ENCODE measurements around the gene SUPT4H1.

Gene SUPT4H1

GRCh38 chr17:58380207-58381123 is 28.5 kb upstream of the SUPT4H1 start:
- no peak for DNase-seq

GRCh38 chr17:58379511-58379824 is 27.5 kb upstream of the SUPT4H1 start:
- no peak for DNase-seq

DNA sequence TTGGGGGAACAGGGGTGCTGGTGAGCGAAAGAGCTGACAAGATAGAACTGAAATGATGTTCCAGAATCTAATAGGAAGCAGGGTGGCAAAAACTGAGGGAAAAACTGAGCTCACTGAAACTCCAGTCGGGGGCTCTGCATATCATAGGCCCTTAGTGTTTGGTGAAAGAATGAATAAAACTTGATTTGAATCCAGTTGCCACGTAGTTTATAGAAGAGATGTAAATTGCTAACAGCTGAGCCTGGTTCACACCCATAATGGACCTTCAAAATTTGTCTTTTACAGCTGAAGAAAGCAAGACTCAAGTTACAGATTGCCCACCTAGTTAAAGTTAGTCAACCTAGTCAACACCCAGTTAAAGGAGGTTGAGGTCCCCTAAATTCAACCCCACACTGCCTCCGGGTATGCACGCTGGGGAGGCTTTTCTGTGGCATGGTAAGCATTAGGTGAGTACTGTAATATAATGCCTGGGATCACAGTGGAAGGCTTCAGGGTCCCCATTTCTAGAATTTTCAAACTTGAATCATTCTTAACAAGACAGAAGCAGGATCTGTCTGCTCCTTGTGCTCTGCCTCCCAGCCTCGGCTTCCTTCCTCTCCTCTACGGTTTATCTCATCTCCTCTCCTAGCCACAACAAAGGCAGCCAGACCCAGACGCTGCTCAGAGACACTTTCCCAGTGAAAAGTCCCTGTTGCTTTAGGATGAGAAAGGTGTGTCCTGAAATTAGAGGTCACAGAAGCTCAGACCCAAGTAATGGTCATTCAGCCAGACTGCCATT is 26.9 kb upstream of the SUPT4H1 start:
- DNase-seq, result no peak

DNA sequence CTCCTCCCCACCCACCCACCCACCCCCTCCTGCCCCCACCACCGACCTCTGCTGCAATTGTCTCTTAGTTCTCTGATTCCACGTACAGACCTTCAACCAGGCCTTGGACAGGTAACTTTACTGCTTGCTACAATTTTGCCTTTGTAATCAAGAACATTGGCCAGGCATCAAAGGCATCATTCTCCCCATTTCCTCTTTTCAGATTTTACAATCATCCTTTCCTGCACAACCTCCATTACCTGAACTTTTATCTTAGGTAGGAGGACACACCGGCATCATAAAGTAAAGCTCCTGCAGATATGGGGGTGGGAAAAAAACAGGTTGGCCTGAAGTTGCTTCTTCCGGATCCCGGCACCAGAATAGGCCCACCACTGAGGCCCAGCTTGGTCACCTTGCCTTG is 25.7 kb upstream of the SUPT4H1 start:
- no peak for DNase-seq

- no peak for DNase-seq
These were observed 25.1 kb upstream of the SUPT4H1 start for GRCh38 chr17:58377093-58377601.

DNA sequence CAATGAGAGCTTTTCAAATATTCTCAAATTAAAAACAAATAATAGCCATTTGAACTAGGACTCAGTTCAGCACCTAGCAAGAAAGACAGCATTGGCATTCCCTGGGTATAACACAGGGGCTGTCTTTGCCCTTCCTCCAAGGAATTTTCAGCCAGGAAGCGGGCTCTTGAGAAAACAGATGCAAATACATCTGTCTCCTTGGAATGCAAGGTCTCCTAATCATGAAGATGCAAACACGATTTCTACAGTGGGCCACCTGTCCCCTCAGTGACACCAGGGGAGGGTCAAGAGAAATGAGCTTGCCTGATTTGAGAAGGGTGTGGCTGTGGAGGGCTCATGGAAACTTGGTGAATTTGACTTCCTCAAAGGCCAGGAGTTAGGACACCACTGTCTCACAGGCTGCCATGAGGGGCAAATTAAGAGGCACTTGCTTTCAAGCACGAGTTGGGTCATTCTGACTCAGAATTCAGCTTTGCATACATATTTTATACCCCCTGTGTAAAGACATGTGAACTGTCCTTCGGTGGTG is 24.5 kb upstream of the SUPT4H1 start:
- no peak for DNase-seq

DNA sequence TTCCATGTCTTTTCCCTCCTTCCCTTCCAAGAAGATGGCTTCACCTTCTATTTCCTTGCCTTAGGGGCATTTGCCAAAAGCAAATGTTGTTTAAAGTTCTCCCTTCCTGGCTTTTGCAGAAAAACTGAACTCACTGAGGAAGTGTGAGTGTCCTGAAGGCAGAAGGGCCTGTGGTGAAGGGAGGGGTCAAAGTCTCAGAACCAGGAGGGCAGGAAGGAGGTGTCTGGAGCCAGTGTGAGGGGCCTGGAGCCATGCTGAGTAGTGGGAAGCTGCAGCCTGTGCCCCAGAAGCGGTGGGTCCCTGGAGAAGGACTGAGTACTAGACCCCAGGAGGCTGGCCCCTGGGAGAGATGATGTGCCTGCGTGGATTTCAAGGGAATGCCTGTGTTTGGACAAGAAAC is 23.8 kb upstream of the SUPT4H1 start:
- no peak for DNase-seq

- DNase-seq, result no peak
These were observed 23.3 kb upstream of the SUPT4H1 start for GRCh38 chr17:58375256-58375655.

DNA sequence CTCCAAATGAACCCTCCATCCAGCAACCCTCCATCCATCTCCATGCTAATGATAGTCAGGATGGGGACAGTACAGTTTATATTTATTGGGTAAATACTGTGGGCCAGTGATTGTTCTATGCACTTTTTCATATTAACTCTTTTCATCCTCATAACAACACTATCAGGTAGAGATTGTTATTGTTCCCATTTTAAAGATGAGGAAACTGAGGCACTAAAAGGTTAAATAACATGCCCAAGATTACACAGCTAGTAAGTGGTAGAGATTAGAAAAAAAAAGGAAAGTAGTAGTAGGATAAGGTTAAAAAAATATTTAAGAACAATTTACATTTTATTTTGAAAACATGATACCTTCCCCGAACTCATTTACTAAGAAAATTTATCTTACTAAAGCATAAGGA is 21.9 kb upstream of the SUPT4H1 start:
- no peak for DNase-seq

- DNase-seq, result no peak
These were observed 21.0 kb upstream of the SUPT4H1 start for GRCh38 chr17:58373003-58373402.

DNA sequence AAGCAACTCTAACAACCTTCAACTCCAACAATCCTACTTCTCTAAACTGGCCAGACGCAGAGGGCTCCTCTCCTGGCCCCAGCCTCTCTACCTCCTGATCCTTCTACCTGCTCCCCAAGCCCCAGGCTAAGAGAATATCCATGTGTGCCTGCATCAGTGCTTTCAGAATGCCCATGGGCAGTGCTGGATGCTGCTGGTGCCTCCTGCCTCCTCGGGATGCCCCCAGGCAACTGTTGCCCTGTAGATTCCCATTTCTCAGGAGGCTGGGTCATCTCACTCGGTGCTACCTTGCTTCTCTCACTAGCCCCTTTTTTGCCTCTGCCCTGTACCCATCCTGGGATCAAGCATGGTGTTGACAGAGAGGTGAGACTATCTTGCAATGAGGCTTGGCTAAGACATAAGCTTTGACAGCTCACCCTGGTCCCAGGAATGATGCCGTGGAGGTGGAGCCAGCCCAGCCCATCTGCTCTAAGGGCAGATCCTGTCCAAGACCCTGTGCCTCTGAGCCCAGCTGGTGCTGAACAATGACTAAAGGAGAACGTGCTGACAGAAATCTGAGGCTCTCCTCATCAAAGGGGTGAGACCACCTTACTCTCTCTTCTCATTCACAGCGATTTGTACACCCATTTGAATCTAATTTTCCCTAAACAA is 19.4 kb upstream of the SUPT4H1 start:
- no peak for DNase-seq

GRCh38 chr17:58370716-58371115 is 18.7 kb upstream of the SUPT4H1 start:
- DNase-seq, result no peak

DNA sequence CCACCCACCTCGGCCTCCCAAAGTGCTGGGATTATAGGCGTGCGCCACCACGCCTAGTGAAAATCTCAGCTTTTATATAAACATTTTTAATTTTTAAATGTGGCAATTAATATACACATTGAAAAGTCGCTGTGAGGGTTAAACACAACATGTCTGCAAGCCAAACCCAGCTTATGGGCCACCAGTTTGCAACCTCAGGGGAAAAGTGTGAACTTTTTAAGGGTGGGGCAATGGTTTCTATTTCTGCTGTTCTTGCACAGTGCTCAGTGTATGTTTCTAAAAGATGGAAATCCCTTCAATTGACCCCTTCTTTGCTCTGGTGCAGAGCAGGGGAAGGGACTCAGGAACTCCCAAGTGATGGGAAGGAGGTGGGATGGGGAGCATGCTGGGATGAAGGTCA is 18.3 kb upstream of the SUPT4H1 start:
- DNase-seq, result no peak

- DNase-seq, result no peak
These were observed 17.4 kb upstream of the SUPT4H1 start for GRCh38 chr17:58369214-58370031.

GRCh38 chr17:58368860-58369213 is 16.8 kb upstream of the SUPT4H1 start:
- no peak for DNase-seq

- no peak for DNase-seq
These were observed 15.5 kb upstream of the SUPT4H1 start for GRCh38 chr17:58367461-58367860.

DNA sequence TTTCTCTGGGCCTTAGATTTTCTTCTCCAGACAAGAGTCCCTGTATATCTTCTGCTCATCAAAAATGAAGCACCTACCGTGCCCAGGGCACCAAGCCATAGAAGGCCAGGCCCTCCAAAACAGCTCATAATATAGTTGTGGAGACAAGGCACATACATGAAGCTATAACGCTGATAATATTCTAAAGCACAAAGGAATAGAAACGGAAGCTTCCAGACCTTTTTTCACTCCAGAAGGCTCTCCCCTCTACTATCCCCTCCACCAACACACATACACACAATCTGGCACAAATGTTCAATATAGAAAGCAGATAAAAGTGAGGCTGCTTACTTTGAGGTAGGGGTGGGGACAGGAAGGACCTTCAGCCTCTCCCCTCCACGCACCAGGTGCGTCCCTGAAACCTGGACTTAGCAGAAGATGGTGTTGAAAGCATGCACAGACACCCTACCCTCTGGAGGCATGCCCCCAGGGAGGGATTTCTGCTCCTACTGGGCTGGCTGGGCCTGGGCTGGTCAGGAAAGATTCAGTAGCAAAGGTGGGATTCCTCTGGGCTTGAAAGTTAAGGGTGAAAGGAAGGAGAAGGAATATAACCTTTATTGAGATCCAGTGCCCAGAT is 14.1 kb upstream of the SUPT4H1 start:
- DNase-seq, result no peak

DNA sequence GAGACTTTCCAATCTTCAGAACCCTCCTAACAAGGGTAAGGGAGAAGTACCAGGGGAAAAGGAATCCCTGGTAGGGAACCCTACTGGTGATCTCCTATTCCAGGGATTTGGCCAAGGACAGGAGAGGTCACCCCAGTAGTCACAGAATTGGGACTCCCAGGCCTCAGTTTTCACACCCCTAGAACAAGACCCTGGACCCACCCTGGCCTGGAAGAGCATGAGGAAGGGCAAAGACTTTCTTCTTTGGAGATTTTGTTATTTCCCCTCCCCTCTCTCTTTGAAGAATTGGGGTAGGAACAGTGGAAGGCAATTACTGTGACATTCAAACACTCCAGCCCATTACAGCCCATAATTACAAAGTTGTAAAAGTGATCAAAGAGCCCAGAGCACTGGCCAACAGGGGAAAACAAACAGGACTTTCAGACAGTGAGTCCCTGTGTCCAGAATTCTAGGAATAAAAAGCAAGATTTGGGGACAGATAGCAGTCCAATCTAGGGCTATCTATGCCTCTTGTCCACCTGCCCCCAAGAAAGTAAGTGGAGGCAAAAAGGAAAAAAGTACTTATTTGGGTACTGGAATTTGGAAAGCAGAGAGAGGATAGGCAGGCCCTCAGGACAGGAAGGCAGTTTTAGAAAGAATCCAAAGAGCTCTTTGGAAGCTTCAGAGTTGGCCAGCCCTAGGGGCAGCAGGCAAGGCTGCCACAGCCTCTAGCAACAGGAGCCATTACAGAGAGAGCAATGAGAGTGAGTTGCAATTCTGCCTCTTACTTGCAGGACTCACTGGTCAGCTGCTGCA is 13.4 kb upstream of the SUPT4H1 start:
- DNase-seq, result no peak

DNA sequence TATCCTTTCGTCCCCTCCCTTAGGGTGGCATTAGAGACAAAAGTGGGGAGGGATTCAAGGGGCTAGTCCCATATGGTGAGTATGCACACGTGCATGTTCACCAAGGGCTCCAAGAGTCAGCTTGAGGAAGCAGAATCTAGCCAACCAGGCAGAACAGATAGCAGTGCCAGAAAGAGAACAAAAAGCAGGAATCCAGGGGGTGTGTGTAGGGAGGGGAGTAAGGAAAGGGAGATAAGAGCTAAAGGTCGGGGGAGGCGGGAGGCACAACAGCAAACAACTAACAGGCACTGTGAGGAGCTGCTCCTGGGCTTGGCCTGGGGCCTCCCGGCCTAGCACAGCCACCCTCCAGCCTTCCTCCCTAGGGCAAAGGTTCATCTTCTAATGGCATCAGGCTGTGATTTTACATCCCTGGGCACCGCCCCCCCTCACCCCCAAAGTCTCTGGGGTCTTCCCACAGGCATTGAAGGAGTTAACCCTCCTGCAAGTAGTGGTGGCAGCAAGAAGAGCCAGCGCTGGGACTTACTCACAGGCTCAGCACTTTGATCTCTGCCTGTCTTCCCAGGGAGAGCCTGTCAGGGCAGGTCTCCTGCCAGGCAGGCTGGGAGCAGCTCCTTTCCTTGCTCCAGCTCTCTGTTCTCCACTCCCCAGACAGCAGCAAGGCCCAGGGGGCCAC is 12.4 kb upstream of the SUPT4H1 start:
- no peak for DNase-seq

DNA sequence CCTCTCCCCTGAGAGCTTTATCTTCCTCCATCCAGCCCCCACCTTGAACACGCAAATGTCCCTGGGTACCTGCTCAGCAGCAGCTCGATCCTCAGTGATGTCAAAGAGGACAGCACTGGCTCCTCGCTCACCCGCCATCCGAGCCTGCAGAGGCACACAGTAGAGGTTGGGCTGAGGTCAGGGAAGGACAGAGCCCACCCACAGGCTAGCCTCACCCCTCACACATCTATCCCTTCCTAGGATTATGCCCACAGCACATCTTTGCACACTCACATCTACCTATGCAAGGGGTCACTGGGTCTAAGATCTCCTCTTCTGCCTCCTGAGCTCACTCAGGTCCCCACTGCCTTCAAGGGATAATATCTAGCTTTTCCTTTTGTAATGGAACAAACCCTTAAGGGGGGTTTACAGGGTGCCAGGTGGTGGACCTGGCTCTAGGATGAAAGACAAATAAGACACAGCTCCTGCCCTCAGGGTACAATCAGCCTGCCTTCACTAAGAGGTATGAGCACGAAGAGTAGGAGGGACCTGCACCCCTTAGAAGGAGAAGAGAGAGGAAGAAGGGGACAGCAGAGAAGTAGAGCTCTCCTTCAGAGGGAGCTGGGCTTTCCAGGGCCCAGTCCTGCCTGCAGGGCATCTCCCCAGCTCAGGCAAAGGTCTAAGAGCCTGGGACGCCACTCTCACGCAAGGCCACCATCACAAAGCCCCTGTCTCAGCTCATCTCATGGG is 11.6 kb upstream of the SUPT4H1 start:
- DNase-seq, result no peak
